Measurements from ENCODE around the gene LRFN5.
"Not testable (repeated sequence)": the region's sequence is repeated elsewhere in the genome, so short reads cannot be mapped to it uniquely, and the experiment has no call there.

LRFN5 gene

DNA sequence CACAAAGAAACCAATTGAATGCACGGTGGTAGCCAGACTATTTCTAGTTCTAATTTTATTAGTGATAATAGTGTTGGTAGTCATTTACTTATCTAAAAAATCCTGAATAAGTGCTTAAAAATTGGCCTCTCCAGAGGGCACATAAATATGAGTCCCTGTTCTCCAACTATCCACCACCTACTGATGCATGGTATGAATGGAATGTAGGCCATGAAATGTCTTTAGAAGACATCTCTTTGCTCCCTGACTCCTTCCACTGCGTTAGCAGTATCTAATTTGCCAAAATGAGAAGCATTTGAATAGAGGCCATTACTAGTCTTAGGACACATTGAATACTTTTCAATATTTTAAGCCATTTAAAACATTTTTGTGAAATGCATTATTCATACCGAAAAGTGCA lies 261.7 kb downstream of the LRFN5 start:
- no peak for TF ChIP-seq POLR2A (IDR thresholded peaks at IDR 0.05; ENCODE audit: low read depth, low read length)
- FAIRE-seq (no peak), DNase-seq (ENCODE audit: insufficient read length, low spot score) (no peak)

GRCh38 chr14:41872931-41873685 lies 266.4 kb downstream of the LRFN5 start:
- no peak for FAIRE-seq
- DNase-seq (ENCODE audit: insufficient read length, low spot score), result no peak
- no peak for TF ChIP-seq POLR2A (IDR thresholded peaks at IDR 0.05; ENCODE audit: low read depth, low read length)

DNA sequence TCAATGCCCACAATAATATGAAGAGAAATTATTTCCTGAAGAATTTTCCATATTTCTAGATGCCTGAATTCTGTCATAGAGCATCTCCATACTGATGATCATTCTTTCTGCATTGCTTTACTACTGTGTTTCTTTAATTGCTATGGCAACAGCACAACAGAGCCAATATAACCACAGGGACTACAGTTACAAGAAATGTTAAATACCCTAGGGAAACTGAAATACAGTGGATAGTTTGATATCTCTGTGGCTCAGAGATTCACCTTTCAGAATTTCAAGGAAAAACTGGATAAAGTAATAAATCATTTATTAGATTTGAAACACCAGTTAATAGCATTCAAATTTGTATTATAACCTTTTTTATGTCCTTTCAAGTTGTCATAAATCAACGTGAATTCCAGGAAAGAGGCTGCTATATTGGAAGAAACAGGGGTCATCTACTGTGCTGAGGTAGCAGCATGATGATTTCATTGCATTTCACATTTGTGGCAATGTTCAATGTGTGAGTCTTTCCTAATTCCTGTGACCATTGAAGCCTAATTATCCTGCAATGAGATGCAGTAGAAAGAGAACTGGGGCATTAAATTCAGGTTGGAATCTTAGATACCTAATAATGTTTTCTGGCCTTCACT lies 267.1 kb downstream of the LRFN5 start:
- no peak for TF ChIP-seq POLR2A (IDR thresholded peaks at IDR 0.05; ENCODE audit: low read depth, low read length)
- DNase-seq (ENCODE audit: insufficient read length, low spot score) (no peak), FAIRE-seq (no peak)

- DNase-seq (ENCODE audit: insufficient read length, low spot score) (no peak), FAIRE-seq (no peak)
- TF ChIP-seq POLR2A (IDR thresholded peaks at IDR 0.05; ENCODE audit: low read depth, low read length), result no peak
Observed at GRCh38 chr14:41875116-41875515, 268.4 kb downstream of the LRFN5 start.

DNA sequence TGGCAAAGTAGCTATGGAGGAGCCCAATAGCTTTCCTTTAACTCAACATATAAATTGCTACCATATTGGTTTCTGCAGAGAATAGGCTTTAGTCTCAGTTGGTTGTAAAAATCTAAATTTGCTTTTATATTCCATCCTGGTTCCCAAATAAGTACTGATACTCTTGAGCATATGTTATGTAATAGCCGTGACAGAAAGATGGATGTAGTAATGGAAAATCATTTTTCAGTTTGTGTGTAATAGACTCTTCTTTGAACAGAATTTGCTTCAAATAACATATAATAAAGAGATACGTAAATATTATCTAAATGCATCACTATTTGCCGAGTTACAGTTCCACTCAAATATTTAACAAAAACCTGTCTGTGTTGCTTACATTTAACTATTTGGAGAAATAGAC lies 271.6 kb downstream of the LRFN5 start:
- FAIRE-seq (no peak), DNase-seq (ENCODE audit: insufficient read length, low spot score) (no peak)
- TF ChIP-seq POLR2A (IDR thresholded peaks at IDR 0.05; ENCODE audit: low read depth, low read length), result no peak

DNA sequence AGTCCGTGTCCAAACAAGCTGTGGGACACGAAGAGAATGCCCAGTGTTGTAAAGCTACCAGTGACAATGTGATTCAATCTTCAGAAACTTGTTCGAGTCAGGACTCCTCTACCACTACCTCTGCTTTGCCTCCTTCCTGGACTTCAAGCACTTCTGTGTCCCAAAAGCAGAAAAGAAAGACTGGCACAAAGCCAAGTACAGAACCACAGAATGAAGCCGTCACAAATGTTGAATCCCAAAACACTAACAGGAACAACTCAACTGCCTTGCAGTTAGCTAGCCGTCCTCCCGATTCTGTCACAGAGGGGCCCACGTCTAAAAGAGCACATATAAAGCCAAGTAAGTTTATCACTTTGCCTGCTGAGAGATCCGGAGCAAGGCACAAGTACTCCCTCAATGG lies 284.9 kb downstream of the LRFN5 start:
- TF ChIP-seq POLR2A (IDR thresholded peaks at IDR 0.05; ENCODE audit: low read depth, low read length), result no peak
- FAIRE-seq (no peak), DNase-seq (ENCODE audit: insufficient read length, low spot score) (no peak)

GRCh38 chr14:41899416-41899815 lies 292.7 kb downstream of the LRFN5 start:
- FAIRE-seq (no peak), DNase-seq (ENCODE audit: insufficient read length, low spot score) (no peak)
- TF ChIP-seq POLR2A (IDR thresholded peaks at IDR 0.05; ENCODE audit: low read depth, low read length), result no peak

DNA sequence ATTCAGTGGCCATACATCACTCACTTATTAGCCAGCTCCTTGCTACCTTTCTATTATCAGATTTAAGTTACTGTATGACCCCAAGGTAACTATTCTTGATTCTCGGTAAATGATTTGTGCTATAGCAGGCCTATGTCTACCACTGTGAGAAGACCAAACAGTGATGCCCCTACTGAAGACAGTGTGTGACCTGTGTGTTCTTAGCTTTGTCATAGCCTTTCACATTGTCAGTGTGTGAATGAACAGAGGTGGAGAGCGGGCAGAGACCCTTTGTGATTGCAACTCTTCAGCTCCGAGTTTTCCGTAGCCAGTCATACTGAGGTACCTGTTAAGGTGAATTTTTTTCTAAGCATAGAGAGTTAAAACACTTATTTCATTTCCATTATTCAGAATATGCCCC lies 294.0 kb downstream of the LRFN5 start:
- FAIRE-seq, result no peak
- DNase-seq (ENCODE audit: insufficient read length, low spot score), result no peak
- TF ChIP-seq POLR2A (IDR thresholded peaks at IDR 0.05; ENCODE audit: low read depth, low read length), result no peak

- FAIRE-seq (no peak), DNase-seq (ENCODE audit: insufficient read length, low spot score) (no peak)
- TF ChIP-seq POLR2A (IDR thresholded peaks at IDR 0.05; ENCODE audit: low read depth, low read length), result no peak
Observed at GRCh38 chr14:41901089-41901488, 294.4 kb downstream of the LRFN5 start.

GRCh38 chr14:41905394-41905964 lies 298.8 kb downstream of the LRFN5 start:
- DNase-seq (ENCODE audit: insufficient read length, low spot score) (no peak), FAIRE-seq (no peak)
- TF ChIP-seq POLR2A (IDR thresholded peaks at IDR 0.05; ENCODE audit: low read depth, low read length), result no peak

- FAIRE-seq; DNase-seq (ENCODE audit: insufficient read length, low spot score): not testable (repeated sequence)
Observed at GRCh38 chr14:41911155-41911554, 304.5 kb downstream of the LRFN5 start.

- no peak for FAIRE-seq
- DNase-seq (ENCODE audit: insufficient read length, low spot score), result no peak
- TF ChIP-seq POLR2A (IDR thresholded peaks at IDR 0.05; ENCODE audit: low read depth, low read length), result no peak
Observed at GRCh38 chr14:41913398-41913797, 306.7 kb downstream of the LRFN5 start.

DNA sequence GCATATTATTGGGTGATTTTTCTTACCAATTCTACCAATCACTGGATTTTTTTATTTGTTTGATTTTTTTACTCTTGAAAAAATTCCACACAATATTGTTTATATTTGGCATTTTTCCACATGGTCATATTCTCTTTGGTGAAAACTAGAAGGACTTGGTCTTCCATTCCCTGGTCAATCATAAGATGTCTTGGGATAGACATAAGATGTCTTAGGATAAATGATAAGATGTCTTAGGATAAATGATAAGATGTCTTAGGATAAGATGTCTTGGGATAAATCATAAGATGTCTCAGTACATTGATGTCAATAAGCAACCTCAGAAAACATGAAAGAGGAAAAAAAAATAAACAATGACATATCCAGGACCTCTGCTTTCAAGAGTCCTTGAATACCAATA lies 309.1 kb downstream of the LRFN5 start:
- TF ChIP-seq POLR2A (IDR thresholded peaks at IDR 0.05; ENCODE audit: low read depth, low read length), result no peak
- FAIRE-seq, result no peak
- no peak for DNase-seq (ENCODE audit: insufficient read length, low spot score)

- FAIRE-seq, result no peak
- no peak for DNase-seq (ENCODE audit: insufficient read length, low spot score)
- TF ChIP-seq POLR2A (IDR thresholded peaks at IDR 0.05; ENCODE audit: low read depth, low read length), result no peak
Observed at GRCh38 chr14:41916313-41916712, 309.6 kb downstream of the LRFN5 start.

DNA sequence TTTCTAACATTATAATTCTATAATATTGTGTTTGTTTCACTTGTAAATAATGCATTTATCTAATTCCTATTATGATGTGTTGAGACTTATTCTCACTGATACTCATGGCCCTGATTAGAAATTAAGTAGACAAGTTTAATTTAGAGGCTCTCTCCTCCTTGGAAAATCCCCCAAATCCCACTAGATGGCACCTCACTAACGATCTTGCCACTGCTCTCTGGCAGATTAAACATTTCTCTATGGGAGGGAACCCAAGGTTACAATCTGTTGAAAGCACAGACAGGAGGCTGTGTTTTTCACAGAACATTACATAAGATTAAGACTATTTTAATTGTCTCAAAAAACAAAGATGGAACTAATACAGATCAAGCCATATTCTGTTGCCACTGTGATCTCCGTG lies 318.7 kb downstream of the LRFN5 start:
- no peak for FAIRE-seq
- no peak for DNase-seq (ENCODE audit: insufficient read length, low spot score)
- no peak for TF ChIP-seq POLR2A (IDR thresholded peaks at IDR 0.05; ENCODE audit: low read depth, low read length)
